ENCODE results near the gene LMF1. TPM values are rescaled to one million over a fixed set of nuclear protein-coding genes. Genes with fewer than 3 reads are reported as not detected.
A peak's percentile ranks its signal among the peaks of the same experiment; 100 is the strongest.

The LMF1 gene
- total RNA-seq, 4 donors from 2014 or later = 23.2 to 97.8 (median 89.1) TPM

DNA sequence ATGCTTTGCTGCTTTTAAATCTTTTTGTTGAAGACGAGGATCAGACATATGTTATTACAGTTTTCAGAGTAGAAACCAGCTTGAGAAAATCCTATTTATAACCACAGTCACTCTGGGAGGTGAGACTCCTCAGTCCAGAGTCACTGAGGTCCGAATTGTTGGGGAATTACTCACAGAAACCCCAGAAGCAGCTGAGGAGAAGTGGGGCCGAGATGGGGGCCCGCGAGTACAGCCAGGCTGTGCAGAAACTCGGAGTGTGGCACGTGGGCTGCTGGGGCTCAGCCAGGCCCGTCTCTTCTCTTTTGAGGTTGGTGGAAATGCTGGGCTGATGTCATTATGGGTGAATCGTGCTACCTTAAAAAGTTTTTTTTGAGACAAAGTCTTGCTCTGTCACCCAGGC is 155.8 kb downstream of the LMF1 start:
- 78 to 83% methylated on average over 9 of the region's 9 CpGs for WGBS, 2 donors
- no peak overlapping the region for H3K4me3 ChIP-seq (replicated peaks in 1 of 3)
- no peak for DNase-seq
- H3K9me3 ChIP-seq = no peaks in the 10 kb centered on the region
- no peaks in the 10 kb centered on the region for H3K36me3 ChIP-seq
- peaks cover 0 to 10% of the 10 kb centered on the region in 2 donors for H3K4me1 ChIP-seq
- H3K27me3 ChIP-seq = peaks cover 13% of the 10 kb centered on the region
- intact Hi-C loops (cut with DNase I) = loop anchor here (5.0 kb wide), 1 partner anchor 242 kb away; no protein-coding TSS in a partner anchor
- no peak for TF ChIP-seq CTCF (IDR thresholded peaks at IDR 0.05)
- no peak for TF ChIP-seq POLR2A (IDR thresholded peaks at IDR 0.05)
- no peak overlapping the region for H3K27ac ChIP-seq

DNA sequence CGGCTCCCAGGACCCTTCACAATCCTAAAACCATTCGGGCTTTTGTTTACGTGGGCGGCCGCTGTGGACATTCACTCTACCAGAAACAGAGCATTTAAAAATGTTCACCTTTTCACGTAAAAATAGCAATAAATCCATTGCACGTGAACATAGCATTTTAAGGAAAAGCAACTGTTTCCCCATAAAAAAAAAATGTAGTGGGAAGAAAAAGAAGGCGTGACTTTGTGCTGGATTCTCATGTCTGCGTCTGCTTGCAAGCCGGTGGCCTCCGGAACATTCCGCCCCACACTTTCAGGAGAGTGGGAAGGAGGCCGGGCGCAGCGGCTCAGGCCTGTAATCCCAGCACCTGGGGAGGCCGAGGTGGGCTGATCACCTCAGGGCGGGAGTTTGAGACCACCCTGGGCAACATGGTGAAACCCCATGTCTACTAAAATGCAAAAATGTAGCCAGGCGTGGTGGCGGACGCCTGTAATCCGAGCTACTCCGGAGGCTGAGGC is 156.8 kb downstream of the LMF1 start:
- H3K27me3 ChIP-seq = peaks cover 13% of the 10 kb centered on the region
- H3K4me3 ChIP-seq (replicated peaks in 1 of 3) = no peak overlapping the region
- H3K27ac ChIP-seq = no peak overlapping the region
- peak in 1 of 6 experiments; percentile 5 for TF ChIP-seq CTCF (IDR thresholded peaks at IDR 0.05)
- TF ChIP-seq POLR2A (IDR thresholded peaks at IDR 0.05) = no peak
- H3K9me3 ChIP-seq = no peaks in the 10 kb centered on the region
- no peaks in the 10 kb centered on the region for H3K36me3 ChIP-seq
- no peak for DNase-seq
- 59 to 65% methylated on average over 21 to 22 of the region's 22 CpGs for WGBS, 2 donors
- peaks cover 0 to 10% of the 10 kb centered on the region in 2 donors for H3K4me1 ChIP-seq
- intact Hi-C loops (cut with DNase I) = loop anchor here (5.0 kb wide), 1 partner anchor 243 kb away; no protein-coding TSS in a partner anchor

DNA sequence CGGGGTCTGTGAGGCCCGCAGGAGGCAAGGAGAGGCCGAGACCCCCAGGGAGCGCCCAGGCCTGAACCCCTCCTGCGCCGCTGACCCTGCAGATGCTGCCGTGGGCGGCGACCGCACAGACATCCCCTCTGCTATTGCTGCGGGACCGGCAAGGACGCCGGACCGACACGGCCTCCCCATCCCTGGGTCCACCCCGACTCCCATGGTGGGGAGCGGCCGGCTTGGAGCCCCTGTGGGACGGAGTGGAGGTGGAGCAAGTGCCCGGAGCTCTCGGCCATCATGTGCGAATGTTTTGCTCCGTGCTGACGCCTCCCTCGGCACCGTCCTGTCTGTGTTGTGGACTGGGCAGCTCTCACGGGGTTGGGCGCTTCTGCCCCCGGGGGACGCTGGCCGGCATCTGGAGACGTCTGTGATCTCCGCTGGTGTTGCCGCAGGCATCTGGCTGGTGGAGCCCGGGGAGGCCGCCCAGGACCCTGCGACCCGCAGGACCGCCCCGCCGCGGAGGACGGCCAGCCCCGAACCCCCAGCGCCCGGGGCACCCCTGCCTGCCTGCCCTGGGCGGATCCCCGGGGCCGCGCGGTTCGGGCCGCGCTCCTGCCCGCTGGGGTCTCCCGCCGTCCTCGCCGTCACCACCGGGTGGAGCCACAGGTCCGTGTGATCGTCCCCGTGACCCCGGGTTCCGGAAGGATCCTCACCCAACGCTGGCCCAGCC is 157.4 kb downstream of the LMF1 start:
- intact Hi-C loops (cut with DNase I) = loop anchor here (5.0 kb wide), 1 partner anchor 244 kb away; no protein-coding TSS in a partner anchor
- no peak overlapping the region for H3K4me3 ChIP-seq (replicated peaks in 1 of 3)
- H3K9me3 ChIP-seq = no peaks in the 10 kb centered on the region
- peaks cover 12% of the 10 kb centered on the region for H3K27me3 ChIP-seq
- H3K4me1 ChIP-seq = peaks cover 5 to 13% of the 10 kb centered on the region in 2 donors
- TF ChIP-seq CTCF (IDR thresholded peaks at IDR 0.05) = peak in 5 of 6 experiments; percentile 15 to 66 (median 34)
- TF ChIP-seq POLR2A (IDR thresholded peaks at IDR 0.05) = no peak
- 0 to 19% methylated on average over 9 to 22 of the region's 67 CpGs for WGBS, 2 donors
- DNase-seq = peak; percentile 35 to 39
- no peaks in the 10 kb centered on the region for H3K36me3 ChIP-seq
- H3K27ac ChIP-seq = no peak overlapping the region

DNA sequence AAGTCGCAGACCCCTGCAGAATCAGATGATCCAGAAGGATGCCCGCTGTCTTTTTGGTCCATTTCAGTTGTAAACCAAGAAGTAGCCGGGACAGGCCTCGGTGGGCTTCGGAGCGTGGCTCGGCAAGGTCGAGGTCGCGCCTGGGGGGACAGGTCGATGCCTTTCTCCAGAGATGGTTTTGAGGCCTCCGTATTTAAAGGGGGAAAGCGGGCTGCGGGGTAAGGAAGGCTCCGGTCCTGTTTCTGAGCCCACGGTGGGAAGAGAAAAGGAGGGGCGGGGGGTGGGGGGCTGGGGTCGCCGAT is 162.7 kb downstream of the LMF1 start:
- DNase-seq = no peak
- Histone ChIP-seq H3K4me1 (peaks cover 9 to 10% of the 10 kb centered on the region in 2 donors), H3K4me3 (replicated peaks in 1 of 3) (peak overlapping the region in 2 of 3 donors; percentile 46 to 62), H3K27ac (no peak overlapping the region), H3K27me3 (no peaks in the 10 kb centered on the region), H3K9me3 (no peaks in the 10 kb centered on the region), H3K36me3 (no peaks in the 10 kb centered on the region)
- intact Hi-C loops (cut with DNase I) = no loop called here
- TF ChIP-seq CTCF (IDR thresholded peaks at IDR 0.05) = no peak
- 43 to 44% methylated on average over 19 of the region's 19 CpGs for WGBS, 2 donors

- WGBS, 2 donors = 31 to 47% methylated on average over 32 to 60 of the region's 80 CpGs
- Histone ChIP-seq H3K36me3 (no peaks in the 10 kb centered on the region), H3K27me3 (no peaks in the 10 kb centered on the region), H3K27ac (peak overlapping the region; percentile 68 to 81 (median 77)), H3K9me3 (no peaks in the 10 kb centered on the region), H3K4me1 (peaks cover 9 to 10% of the 10 kb centered on the region in 2 donors), H3K4me3 (replicated peaks in 1 of 3) (peak overlapping the region; percentile 7 to 62 (median 58))
- peak; percentile 88 to 92 for DNase-seq
- TF ChIP-seq POLR2A (IDR thresholded peaks at IDR 0.05) (peak in 1 of 2 donors; percentile 71), CTCF (IDR thresholded peaks at IDR 0.05) (no peak)
- intact Hi-C loops (cut with DNase I) = no loop called here
These were observed 163.3 kb downstream of the LMF1 start for GRCh38 chr16:807347-808084.
